ENCODE results near the gene LOXL3.

Gene LOXL3

GRCh38 chr2:74551530-74551929, 2.2 kb downstream of the LOXL3 start:
- DNase-seq, result no peak

DNA sequence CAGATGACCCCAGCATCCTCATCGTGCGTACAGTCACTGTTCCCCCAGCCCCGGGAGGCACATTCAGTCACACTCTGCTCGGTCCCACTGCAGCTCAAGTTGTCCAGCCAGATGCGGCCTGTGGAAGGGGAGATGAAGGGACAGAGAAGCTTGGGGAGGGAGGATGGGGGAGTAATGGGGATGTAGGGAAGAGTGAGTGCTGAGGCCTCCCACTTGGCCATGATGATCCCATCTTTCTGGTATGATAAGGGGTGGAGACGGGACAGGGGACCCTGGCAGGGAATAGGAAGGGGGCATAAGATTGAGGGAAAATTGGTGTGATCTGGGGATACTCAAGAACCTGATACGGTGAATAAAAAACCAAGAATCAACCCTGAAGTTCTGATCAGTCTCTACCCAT, 3.5 kb downstream of the LOXL3 start:
- DNase-seq, result no peak

DNA sequence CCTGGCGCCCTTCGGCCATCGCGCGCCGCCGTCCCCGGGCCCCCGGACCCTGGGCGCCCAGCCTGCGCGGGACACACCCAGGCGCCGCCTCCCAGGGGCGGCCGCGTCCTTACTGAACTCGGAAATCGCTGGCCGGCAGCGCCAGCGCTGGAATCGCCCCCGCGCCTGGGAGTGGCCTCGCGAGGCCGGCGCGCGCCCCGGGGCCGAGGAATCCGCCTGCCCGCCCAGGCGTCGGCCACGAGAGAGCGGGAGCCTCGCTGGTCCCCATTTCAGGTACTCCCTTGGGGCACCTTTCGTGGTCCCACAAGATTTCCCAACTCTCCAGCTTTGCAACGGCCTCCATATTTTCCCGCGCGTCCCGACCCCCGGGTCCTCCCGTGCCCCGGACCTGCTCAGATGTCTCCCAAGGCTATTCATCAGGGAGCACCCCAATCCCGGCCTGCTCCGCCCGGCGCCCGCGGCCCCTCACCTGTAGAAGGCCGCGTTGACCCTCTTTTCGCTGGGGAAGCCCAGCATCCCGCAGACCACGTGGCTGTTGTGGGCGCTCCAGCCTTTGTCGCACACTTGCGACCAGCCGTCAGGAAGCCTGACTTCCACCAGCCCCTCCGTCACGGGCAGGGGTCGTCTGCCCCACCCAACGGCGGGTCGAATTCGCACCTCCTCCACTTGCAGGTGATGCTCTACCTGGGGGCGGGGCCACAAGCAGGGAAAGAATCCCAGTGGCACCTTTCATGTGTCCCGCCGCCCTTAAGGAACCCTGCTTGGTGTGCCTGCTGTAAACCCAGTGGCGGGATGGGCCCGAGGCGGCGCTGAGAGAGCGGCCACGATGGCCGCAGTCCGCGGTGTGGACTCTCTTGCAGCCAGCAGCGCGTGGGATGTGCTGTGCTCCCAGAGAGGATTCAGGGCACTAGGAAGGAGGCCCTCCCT, 4.6 kb downstream of the LOXL3 start:
- no peak for DNase-seq

- DNase-seq, result no peak
These were observed 5.3 kb downstream of the LOXL3 start for GRCh38 chr2:74548285-74548899.

DNA sequence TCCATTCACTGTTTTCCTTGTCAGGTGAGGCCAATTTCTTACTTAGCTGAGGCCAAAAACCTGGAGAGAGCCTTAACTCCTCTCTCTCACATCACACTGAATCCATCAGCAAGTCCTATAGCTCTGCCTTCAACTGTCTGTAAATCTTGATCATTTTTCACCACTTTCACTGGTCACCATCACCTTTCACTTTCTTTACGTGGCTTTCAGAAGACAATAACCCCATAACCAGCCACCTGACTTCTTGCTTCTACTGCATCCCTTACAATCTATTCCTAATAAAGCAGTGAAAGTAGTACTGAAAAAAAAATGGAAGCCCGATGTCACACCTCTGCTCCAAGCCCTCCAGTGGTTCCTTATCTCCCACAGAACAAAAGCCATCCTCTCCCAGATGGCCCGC, 7.7 kb downstream of the LOXL3 start:
- DNase-seq, result no peak

- DNase-seq, result no peak
These were observed 9.1 kb downstream of the LOXL3 start for GRCh38 chr2:74544634-74545033.

DNA sequence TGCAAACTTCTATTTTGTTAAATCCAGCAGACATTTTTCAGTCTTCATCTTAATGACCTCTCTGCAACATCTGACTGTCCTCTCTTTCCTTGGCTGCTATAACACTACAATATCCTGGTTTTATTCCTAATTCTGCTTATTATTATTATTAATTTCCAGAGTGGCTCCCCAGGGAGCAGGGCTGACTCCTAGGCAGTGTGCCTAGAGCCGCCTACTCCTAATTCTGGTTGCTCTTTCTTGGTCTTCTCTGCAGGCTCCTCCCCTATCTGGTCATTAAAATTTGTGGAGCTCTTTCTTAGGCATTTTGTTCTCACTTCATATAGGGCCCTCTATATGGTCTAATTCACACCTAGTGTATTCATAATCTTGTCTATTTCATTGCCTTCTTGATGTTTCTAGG, 10.8 kb downstream of the LOXL3 start:
- DNase-seq, result no peak

DNA sequence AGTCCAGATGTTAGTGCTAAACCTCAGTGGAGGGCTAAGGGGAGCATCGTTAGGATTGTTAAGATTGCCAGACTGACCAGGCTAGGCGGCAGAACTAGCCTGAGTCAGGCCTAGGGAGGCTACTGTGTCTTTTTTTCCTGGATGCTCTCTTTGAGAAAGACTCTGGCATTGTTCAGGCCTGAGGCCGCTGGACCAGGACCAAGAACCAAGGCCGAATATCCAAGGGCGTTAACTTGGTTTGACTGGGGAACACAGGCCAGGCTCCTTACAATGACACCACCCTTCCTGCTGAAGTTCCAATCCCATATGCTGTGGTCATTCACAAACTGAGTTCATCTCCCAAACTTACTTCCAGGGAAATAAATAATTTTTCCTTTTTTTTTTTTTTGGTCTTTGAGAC, 13.5 kb downstream of the LOXL3 start:
- DNase-seq, result no peak

DNA sequence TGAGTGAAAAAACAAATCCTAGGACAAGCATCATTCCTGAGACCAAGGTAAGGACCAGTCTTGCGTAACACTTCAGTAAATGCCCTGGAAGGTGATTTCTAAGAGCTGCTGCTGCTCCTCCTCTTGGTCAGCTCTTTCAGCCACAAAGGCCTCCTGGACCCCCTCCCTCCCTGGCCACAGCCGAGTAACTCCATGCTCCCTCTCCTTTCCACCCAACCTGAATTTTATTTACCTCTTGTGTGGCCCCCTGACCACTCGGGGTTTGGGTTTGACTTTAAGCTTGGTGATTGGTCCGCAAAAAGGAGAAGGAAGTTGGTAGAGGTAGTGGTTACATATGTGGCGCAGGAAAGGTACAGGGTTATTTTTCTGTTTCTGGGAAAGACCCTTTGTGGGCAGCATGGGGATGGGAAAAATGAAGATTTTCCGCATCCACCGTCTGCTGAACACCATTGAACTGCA, 14.8 kb downstream of the LOXL3 start:
- no peak for DNase-seq

GRCh38 chr2:74537140-74537539, 16.6 kb downstream of the LOXL3 start:
- DNase-seq, result no peak

DNA sequence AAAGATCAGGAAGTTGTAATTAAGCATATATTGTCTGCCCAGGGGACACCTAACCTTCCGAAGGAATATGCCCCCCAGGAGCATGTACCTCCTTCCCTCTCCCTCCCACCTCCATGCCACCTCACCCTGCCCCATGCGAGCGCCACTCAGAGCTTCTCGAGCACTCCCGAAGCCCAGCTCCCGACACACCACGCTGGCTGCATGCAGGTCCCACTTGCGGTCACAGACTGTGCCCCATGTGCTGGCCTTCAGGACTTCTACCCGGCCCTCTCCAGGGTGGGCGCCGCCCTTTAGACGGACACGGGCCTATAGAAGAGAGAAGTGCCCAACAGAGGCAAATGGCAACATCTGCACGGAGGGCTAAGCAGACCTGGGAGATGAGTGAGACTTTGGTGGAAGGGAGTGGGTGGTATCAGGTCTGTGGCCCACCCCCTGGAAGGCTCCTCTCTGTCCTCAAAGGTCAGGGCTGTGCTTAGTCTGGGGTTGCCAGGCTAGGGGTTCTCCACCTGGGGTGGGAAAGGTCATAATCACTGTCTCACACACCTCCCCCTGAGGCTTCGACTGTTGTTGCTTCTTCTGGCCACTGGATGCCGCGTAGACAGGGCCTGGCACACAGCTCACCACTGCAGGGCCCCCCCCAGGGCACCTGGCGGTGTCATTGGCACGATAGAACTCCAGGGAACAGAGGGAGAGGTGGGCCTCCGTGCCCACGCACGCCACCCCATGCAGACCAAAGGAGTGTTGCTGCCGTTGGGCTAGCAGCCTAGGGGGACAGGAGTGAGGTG, 17.4 kb downstream of the LOXL3 start:
- DNase-seq, result no peak

- DNase-seq, result no peak
These were observed 18.2 kb downstream of the LOXL3 start for GRCh38 chr2:74535440-74535965.

DNA sequence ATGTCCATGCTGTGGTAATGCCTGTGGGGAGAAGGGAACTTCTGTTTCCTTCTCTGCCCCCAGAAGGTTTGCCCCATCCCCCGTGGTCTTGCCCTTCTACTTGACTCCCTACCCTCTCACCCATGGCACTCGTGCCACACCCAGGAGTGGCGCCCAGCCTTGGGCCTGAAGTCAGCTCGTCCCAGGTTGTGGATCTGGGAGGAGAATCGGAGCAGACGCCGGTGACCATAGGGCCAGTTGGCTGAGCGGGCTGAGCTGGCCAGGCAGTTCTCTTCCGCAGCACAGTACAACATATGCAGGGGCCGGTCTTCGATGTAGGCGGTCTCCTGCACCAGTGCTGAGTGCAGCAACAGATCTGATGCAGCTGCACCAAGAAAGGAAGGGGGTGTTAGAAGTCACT, 19.3 kb downstream of the LOXL3 start:
- no peak for DNase-seq

DNA sequence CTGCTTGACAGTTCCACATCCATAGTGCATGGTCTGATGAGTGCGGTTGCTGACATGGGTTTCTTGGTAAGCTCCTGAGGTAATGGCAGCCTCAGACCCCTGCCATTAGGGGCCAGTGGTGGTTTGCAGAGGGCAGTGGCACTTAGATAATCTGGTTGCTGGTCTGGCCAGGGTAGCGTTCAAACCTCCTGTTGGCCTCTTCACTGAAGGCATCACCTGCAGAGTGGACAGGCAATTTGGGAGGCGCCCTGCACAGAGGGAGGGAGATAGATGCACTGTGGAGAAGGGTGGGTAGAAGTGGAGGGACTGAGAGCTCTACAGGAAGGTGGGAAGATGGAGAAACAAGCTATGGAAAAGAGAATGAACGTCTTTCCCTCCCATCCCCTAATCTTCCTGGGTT, 20.3 kb downstream of the LOXL3 start:
- no peak for DNase-seq

GRCh38 chr2:74532222-74532621, 21.5 kb downstream of the LOXL3 start:
- no peak for DNase-seq

- DNase-seq, result no peak
These were observed 22.1 kb downstream of the LOXL3 start for GRCh38 chr2:74531666-74532065.

DNA sequence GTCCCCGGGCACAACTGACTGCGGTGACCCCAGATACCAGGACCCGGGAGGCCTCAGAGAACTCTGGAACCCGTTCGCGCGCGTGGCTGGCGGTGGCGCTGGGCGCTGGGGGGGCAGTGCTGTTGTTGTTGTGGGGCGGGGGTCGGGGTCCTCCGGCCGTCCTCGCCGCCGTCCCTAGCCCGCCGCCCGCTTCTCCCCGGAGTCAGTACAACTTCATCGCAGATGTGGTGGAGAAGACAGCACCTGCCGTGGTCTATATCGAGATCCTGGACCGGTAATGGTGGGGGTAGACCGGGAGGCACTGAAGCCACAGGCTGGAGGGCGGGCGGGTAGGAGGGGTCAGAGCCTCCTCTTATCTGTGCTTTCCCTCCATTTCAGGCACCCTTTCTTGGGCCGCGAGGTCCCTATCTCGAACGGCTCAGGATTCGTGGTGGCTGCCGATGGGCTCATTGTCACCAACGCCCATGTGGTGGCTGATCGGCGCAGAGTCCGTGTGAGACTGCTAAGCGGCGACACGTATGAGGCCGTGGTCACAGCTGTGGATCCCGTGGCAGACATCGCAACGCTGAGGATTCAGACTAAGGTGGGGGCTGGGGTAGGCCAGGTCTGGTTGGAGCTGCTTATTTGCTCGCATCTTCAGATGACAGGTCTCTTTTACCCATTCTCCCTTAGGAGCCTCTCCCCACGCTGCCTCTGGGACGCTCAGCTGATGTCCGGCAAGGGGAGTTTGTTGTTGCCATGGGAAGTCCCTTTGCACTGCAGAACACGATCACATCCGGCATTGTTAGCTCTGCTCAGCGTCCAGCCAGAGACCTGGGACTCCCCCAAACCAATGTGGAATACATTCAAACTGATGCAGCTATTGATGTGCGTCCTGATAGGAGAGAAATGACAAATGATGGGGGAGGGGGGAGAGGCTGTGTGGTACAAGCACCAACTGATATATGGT, 23.2 kb downstream of the LOXL3 start:
- DNase-seq, result peak in 1 of 2 donors; percentile 24

DNA sequence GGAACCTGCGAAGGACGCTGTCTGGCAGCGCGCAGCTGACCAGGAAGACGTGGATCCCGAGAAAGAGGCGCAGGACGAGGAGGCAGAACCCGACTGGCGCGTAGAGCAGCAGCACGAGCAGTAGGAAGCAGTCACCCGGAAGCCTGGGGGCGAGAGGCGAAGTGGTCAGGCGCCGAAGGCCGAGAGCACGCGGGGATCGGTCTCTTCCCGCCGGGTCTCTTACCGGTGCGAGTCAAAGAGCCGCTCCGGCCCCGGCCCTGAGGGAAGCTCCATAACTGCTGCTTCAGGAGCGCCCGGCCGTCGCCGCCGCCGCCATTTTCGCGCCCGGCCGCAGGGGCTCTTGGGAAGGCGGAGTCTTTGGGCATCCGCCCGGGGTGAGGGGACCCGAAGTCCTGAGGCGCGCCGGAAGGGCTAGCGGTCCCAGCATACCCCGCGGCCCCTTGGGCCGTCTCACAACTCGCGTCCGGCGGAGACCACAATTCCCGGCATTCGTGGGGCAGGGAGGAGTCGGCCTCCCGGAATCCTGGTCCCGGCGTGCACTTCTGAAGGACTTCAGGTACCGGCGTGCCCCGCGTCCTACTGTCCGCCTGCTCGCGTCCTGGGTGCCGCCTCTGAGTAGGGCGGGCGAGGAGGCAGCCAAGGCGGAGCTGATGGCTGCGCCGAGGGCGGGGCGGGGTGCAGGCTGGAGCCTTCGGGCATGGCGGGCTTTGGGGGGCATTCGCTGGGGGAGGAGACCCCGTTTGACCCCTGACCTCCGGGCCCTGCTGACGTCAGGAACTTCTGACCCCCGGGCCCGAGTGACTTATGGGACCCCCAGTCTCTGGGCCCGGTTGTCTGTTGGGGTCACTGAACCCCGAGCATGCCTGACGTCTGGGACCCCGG, 24.1 kb downstream of the LOXL3 start, which contains the start of the genes AUP1 and HTRA2:
Gene AUP1 (minus strand): TSS at position 350 of the 882 bp plus-strand sequence. CDS start 77 bp downstream, at position 273.
Gene HTRA2 (plus strand): TSS at position 577 of the 882 bp plus-strand sequence. CDS start 74 bp downstream, at position 651.
- DNase-seq, result peak; percentile 25 to 81

- no peak for DNase-seq
These were observed 25.0 kb downstream of the LOXL3 start for GRCh38 chr2:74528600-74529356.

- no peak for DNase-seq
These were observed 26.0 kb downstream of the LOXL3 start for GRCh38 chr2:74527741-74528140.
